Right cardiac atrium (tissue), 5 donors: ENCODE results near the gene CACNA1H. TPM values are rescaled to one million over a fixed set of nuclear protein-coding genes. Genes with fewer than 3 reads are reported as not detected.
"Not testable (repeated sequence)": the region's sequence is repeated elsewhere in the genome, so short reads cannot be mapped to it uniquely, and the experiment has no call there.

ENCODE experiments used
- ATAC-seq, 2 donors: fragments of 200-7000 bp; cut with Tn5 transposase; one replicate each; pipeline versions ENCODE4 v1.8.0 to v1.9.1; 2020; ENCODE audit warnings: moderate library complexity in 2 of 2, mild to moderate bottlenecking in 1 of 2
- DNase-seq, 3 donors: peaks; one replicate each; pipeline ENCODE4 v3.0.0-alpha.2; 2020
- H3K27ac ChIP-seq: one replicate; pipeline ENCODE4 v1.5.1; 2013; ENCODE audit warnings: mild to moderate bottlenecking, low read length, control low read depth, moderate library complexity
- H3K27me3 ChIP-seq: one replicate; pipeline ENCODE4 v1.6.1; 2013; ENCODE audit not compliant: control insufficient read depth, insufficient read depth
- H3K4me1 ChIP-seq: one replicate; pipeline ENCODE4 v1.6.1; 2013; ENCODE audit warnings: low read length; ENCODE audit not compliant: control insufficient read depth, insufficient read depth
- H3K4me3 ChIP-seq: one replicate; pipeline ENCODE4 v1.5.1; 2013; ENCODE audit warnings: low read length, control low read depth
- H3K9me3 ChIP-seq: one replicate; pipeline ENCODE4 v1.6.1; 2013; ENCODE audit warnings: low read length; ENCODE audit not compliant: control insufficient read depth
- WGBS: extraction: QIAGEN DNeasy Blood & Tissue Kit; methylation state at CpG from one replicate; pipeline ENCODE4 v1.1.7; 2013; 5-methylcytosine and 5-hydroxymethylcytosine counted together
- intact Hi-C, 4 donors: fragments of 100-400 bp; cut with DNase I; formaldehyde crosslinking; loops; one replicate each; pipeline versions ENCODE4 v1.11.0 to v1.14.0; 2022 to 2023
- polyA plus RNA-seq: library from polyadenylated mRNA; stranded (reverse); fragments of 200-250 nt; gene quantifications from one replicate; pipeline ENCODE4 v1.2.3, GENCODE V29; 2013
- total RNA-seq, 4 donors: library from RNA; stranded (reverse); fragmentation: NEBNext Ultra II Directional; extraction: Animal tissue kit (Norgen Biotek cat#: 25700); gene quantifications; one replicate each; pipeline ENCODE4 v1.2.1, GENCODE V29; 2021
- donor health status: healthy with polysubstance abuse.
- donor health status: DM: no; HTN: yes; CAD: no.
- donor health status: DM: no; HTN: no; CAD: no.
- donor health status: DM: no; HTN: yes; CAD: no; lungs with severe emphysema.
- donor health status: DM: yes; HTN: yes; CAD: no.

The CACNA1H gene
- total and polyA plus RNA-seq, 5 donors = 4.2 to 7.8 (median 6.1) TPM

GRCh38 chr16:1262210-1262845 is 109.4 kb downstream of the CACNA1H start:
- DNase-seq (peak in 2 of 3 donors; percentile 45 to 49), ATAC-seq (no peak)
- no peak overlapping the region for H3K4me3 ChIP-seq
- 82% methylated on average over 32 of the region's 32 CpGs for WGBS
- H3K4me1 ChIP-seq = no peaks in the 10 kb centered on the region
- H3K9me3 ChIP-seq = no peaks in the 10 kb centered on the region
- no peaks in the 10 kb centered on the region for H3K27me3 ChIP-seq
- intact Hi-C loops = no loop called here
- H3K27ac ChIP-seq = no peak overlapping the region

GRCh38 chr16:1262846-1263221 is 109.9 kb downstream of the CACNA1H start:
- Histone ChIP-seq H3K4me1 (no peaks in the 10 kb centered on the region), H3K9me3 (no peaks in the 10 kb centered on the region), H3K27me3 (no peaks in the 10 kb centered on the region), H3K27ac (no peak overlapping the region), H3K4me3 (no peak overlapping the region)
- intact Hi-C loops = no loop called here
- peak in 2 of 3 donors; percentile 7 to 47 for DNase-seq
- WGBS = 81% methylated on average over 9 of the region's 9 CpGs
- ATAC-seq = no peak

GRCh38 chr16:1263591-1264344 is 110.9 kb downstream of the CACNA1H start:
- Histone ChIP-seq H3K27me3 (no peaks in the 10 kb centered on the region), H3K4me3 (no peak overlapping the region), H3K4me1 (no peaks in the 10 kb centered on the region), H3K9me3 (no peaks in the 10 kb centered on the region), H3K27ac (no peak overlapping the region)
- intact Hi-C loops = no loop called here
- 70% methylated on average over 15 of the region's 15 CpGs for WGBS
- DNase-seq (peak in 1 of 3 donors; percentile 20), ATAC-seq (no peak)

- 97% methylated on average over 16 of the region's 16 CpGs for WGBS
Observed at GRCh38 chr16:1264345-1265089, 111.6 kb downstream of the CACNA1H start.

GRCh38 chr16:1265090-1265630 is 112.3 kb downstream of the CACNA1H start:
- Histone ChIP-seq H3K27me3 (no peaks in the 10 kb centered on the region), H3K27ac (no peak overlapping the region), H3K9me3 (no peaks in the 10 kb centered on the region), H3K4me1 (no peaks in the 10 kb centered on the region), H3K4me3 (no peak overlapping the region)
- whole genome bisulfite sequencing = 83% methylated on average over 13 of the region's 13 CpGs
- DNase-seq (peak in 2 of 3 donors; percentile 26 to 42), ATAC-seq (no peak)
- intact Hi-C loops = no loop called here

More at GRCh38 chr16:1264345-1265089, 111.6 kb downstream of the CACNA1H start:
- Histone ChIP-seq H3K27me3 (no peaks in the 10 kb centered on the region), H3K4me3 (no peak overlapping the region), H3K27ac (no peak overlapping the region), H3K4me1 (no peaks in the 10 kb centered on the region), H3K9me3 (no peaks in the 10 kb centered on the region)
- intact Hi-C loops = no loop called here
- ATAC-seq (no peak), DNase-seq (no peak)

- Histone ChIP-seq H3K27ac (no peak overlapping the region), H3K4me1 (no peaks in the 10 kb centered on the region), H3K9me3 (no peaks in the 10 kb centered on the region), H3K4me3 (no peak overlapping the region), H3K27me3 (no peaks in the 10 kb centered on the region)
- DNase-seq (peak in 2 of 3 donors; percentile 9 to 40), ATAC-seq (no peak)
- 87% methylated on average over 19 of the region's 19 CpGs for WGBS
- intact Hi-C loops = no loop called here
Observed at GRCh38 chr16:1265826-1266225, 112.9 kb downstream of the CACNA1H start.

- DNase-seq, H3K27ac ChIP-seq, H3K27me3 ChIP-seq, H3K9me3 ChIP-seq, H3K4me3 ChIP-seq, H3K4me1 ChIP-seq, ATAC-seq, intact Hi-C loops: not testable (repeated sequence)
- 95% methylated on average over 7 of the region's 7 CpGs for WGBS
Observed at GRCh38 chr16:1269418-1269817, 116.5 kb downstream of the CACNA1H start.

GRCh38 chr16:1271380-1271723 is 118.4 kb downstream of the CACNA1H start:
- Histone ChIP-seq H3K4me3 (no peak overlapping the region), H3K27me3 (no peaks in the 10 kb centered on the region), H3K4me1 (no peaks in the 10 kb centered on the region), H3K27ac (no peak overlapping the region), H3K9me3 (no peaks in the 10 kb centered on the region)
- intact Hi-C loops = no loop called here
- no peak for DNase-seq
- WGBS = 76% methylated on average over 12 of the region's 12 CpGs
- ATAC-seq = no peak

Other genes with a start within 250 kb of the CACNA1H start
- 10 to 100 TPM; 10.6 to 13.3 (median 11.2) TPM for gene LMF1, start 182.1 kb upstream of the CACNA1H start, total RNA-seq
- gene LMF1, start 182.1 kb upstream of the CACNA1H start, polyA plus RNA-seq = 7.8 TPM
- 1 to 10 TPM in 3 of 4 donors, under 1 TPM in 1; 0.97 to 2.1 (median 1.9) TPM for gene SOX8, start 171.3 kb upstream of the CACNA1H start, total RNA-seq
- gene SOX8, start 171.3 kb upstream of the CACNA1H start, polyA plus RNA-seq = 1.5 TPM
- 10 to 100 TPM in 3 of 4 donors, 1 to 10 TPM in 1; 7.7 to 35.3 (median 22.6) TPM for gene SSTR5, start 80.4 kb upstream of the CACNA1H start, total RNA-seq
- 13.4 TPM for gene SSTR5, start 80.4 kb upstream of the CACNA1H start, polyA plus RNA-seq
- under 1 TPM in 2 of 4 donors, not detected in 2; 0.15 to 0.23 TPM for gene C1QTNF8, start 56.9 kb upstream of the CACNA1H start, total RNA-seq
- 0.05 TPM for gene C1QTNF8, start 56.9 kb upstream of the CACNA1H start, polyA plus RNA-seq
- under 1 TPM in 1 of 4 donors, not detected in 3; 0.21 TPM for gene TPSG1, start 72.2 kb downstream of the CACNA1H start, total RNA-seq
- gene TPSG1, start 72.2 kb downstream of the CACNA1H start, polyA plus RNA-seq = not detected
- 1 to 10 TPM in 3 of 4 donors, not detected in 1; 3.7 to 7.1 (median 6.7) TPM for gene TPSB2, start 77.1 kb downstream of the CACNA1H start, total RNA-seq
- 1.8 TPM for gene TPSB2, start 77.1 kb downstream of the CACNA1H start, polyA plus RNA-seq
- 1 to 10 TPM; 1.6 to 8.3 (median 4.7) TPM for gene TPSAB1, start 87.6 kb downstream of the CACNA1H start, total RNA-seq
- gene TPSAB1, start 87.6 kb downstream of the CACNA1H start, polyA plus RNA-seq = 1.2 TPM
- under 1 TPM in 2 of 4 donors, not detected in 2; 0.26 to 0.85 TPM for gene TPSD1, start 103.0 kb downstream of the CACNA1H start, total RNA-seq
- 0.16 TPM for gene TPSD1, start 103.0 kb downstream of the CACNA1H start, polyA plus RNA-seq
- gene UBE2I, start 156.5 kb downstream of the CACNA1H start, total RNA-seq = 10 to 100 TPM; 73.5 to 95.3 (median 87.8) TPM
- 76.5 TPM for gene UBE2I, start 156.5 kb downstream of the CACNA1H start, polyA plus RNA-seq
- gene BAIAP3, start 180.5 kb downstream of the CACNA1H start, total RNA-seq = 1 to 10 TPM in 3 of 4 donors, under 1 TPM in 1; 0.53 to 2.7 (median 2.0) TPM
- gene BAIAP3, start 180.5 kb downstream of the CACNA1H start, polyA plus RNA-seq = 1.6 TPM
- 10 to 100 TPM; 49.6 to 54.0 (median 52.8) TPM for gene TSR3, start 198.8 kb downstream of the CACNA1H start, total RNA-seq
- gene TSR3, start 198.8 kb downstream of the CACNA1H start, polyA plus RNA-seq = 58.5 TPM
- 10 to 100 TPM; 39.7 to 45.3 (median 43.0) TPM for gene GNPTG, start 198.8 kb downstream of the CACNA1H start, total RNA-seq
- 47.1 TPM for gene GNPTG, start 198.8 kb downstream of the CACNA1H start, polyA plus RNA-seq